ENCODE data around the gene FAM177B. TPM values are rescaled to one million over a fixed set of nuclear protein-coding genes. Genes with fewer than 3 reads are reported as not detected.

Gene FAM177B
- total and polyA plus RNA-seq, 3 donors from 2014 or later: 0.71 to 2.3 TPM; not detected in 1

DNA sequence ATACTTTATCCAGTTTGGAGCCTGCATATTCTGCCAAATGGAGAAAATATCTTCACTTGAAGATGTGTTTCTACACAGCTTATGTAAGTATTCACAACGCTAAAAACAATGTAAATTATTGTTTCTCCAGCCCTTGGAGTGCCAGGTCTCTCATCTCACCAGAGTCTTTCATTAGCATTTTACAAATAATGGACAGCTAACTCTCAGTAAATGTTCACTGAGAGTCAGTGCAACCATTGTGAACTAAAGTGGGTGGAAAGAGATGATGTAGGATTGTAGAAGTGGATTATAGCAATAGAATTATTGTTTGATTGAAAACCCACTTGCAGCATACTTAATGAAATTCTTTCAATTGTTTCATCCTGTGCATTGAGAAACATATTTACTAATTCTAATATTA lies 8.3 kb upstream of the FAM177B start:
- Histone ChIP-seq H3K36me3 (ENCODE audit: low read depth, missing control alignments) (no peaks in the 10 kb centered on the region), H3K9me3 (no peaks in the 10 kb centered on the region), H3K4me3 (no peak overlapping the region), H3K27me3 (no peaks in the 10 kb centered on the region), H3K4me1 (no peaks in the 10 kb centered on the region), H3K27ac (no peak overlapping the region)
- DNase-seq: no peak
- intact Hi-C loops (cut with DNase I; ENCODE audit: low total_unique reads): no loop called here
- WGBS, 2 donors: 86 to 93% methylated on average over 1 of the region's 1 CpG
- TF ChIP-seq CTCF (IDR thresholded peaks at IDR 0.05) (no peak), POLR2A (IDR thresholded peaks at IDR 0.05) (no peak)

- Histone ChIP-seq H3K36me3 (ENCODE audit: low read depth, missing control alignments) (no peaks in the 10 kb centered on the region), H3K27me3 (no peaks in the 10 kb centered on the region), H3K27ac (no peak overlapping the region), H3K4me3 (no peak overlapping the region), H3K9me3 (no peaks in the 10 kb centered on the region), H3K4me1 (no peaks in the 10 kb centered on the region)
- no peak for DNase-seq
- WGBS, 2 donors: 92% methylated on average over 1 of the region's 1 CpG
- intact Hi-C loops (cut with DNase I; ENCODE audit: low total_unique reads): no loop called here
- TF ChIP-seq CTCF (IDR thresholded peaks at IDR 0.05) (no peak), POLR2A (IDR thresholded peaks at IDR 0.05) (no peak)
Measured at GRCh38 chr1:222730866-222731265, 6.1 kb upstream of the FAM177B start.

DNA sequence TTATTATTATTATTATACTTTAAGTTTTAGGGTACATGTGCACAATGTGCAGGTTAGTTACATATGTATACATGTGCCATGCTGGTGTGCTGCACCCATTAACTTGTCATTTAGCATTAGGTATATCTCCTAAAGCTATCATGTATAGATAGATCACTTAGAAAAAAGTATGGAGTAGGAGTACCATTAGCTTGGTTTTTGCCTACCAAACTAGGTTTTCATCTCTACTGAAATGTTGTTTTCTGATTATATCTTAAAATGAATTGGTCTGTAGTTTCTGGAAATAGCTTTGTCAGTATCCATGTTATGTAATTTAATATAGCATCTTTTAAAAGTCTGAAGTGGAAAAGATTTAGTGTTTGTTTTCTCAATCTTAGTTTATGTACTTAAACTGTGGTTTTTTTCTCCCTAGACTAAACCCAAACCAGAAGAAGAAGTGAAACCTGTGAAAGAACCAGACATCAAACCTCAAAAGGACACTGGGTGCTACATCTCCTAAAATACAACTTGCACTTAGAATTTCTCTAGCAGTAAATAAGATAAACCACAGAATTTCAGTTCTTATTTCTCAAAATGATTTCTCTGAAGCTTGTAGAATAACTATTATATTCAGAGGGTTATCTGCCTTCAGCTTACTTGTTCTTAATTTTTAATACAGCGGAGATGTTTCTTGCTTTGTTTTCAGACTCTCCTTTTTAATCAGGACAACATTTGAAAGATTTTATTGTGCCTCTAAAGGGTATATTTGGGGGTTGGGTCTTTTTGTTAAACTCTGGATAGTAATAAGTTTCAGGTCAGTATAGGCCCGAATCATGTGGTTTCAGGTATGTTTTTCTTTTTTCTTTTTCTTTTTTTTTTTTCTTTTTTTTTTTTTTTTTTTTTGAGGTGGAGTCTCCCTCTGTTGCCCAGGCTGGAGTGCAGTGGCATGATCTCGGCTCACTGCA lies 4.5 kb upstream of the FAM177B start:
- Histone ChIP-seq H3K4me1 (no peaks in the 10 kb centered on the region), H3K36me3 (ENCODE audit: low read depth, missing control alignments) (no peaks in the 10 kb centered on the region), H3K27me3 (no peaks in the 10 kb centered on the region), H3K9me3 (no peaks in the 10 kb centered on the region), H3K4me3 (no peak overlapping the region), H3K27ac (no peak overlapping the region)
- TF ChIP-seq CTCF (IDR thresholded peaks at IDR 0.05) (no peak), POLR2A (IDR thresholded peaks at IDR 0.05) (no peak)
- intact Hi-C loops (cut with DNase I; ENCODE audit: low total_unique reads): no loop called here
- 85 to 93% methylated on average over 3 of the region's 3 CpGs for WGBS, 2 donors
- no peak for DNase-seq

DNA sequence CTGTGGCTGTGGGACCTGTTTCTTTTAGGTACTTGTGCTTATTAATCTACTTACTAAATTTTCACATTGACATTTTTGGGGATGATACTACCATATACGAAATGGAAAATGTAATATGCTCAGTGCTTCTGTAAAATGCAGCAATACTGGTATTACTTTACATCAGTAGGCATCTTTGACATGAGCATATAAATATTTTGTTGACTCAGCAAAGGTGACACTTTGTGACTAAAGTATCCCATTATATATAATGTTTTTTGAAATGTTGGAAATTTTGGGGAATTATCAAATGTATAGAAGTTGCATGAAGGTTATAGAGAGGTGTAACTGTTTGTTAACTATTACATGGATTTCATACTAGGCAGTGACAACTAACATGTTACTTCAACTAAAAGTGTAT lies 2.3 kb upstream of the FAM177B start:
- no peaks in the 10 kb centered on the region for H3K4me1 ChIP-seq
- intact Hi-C loops (cut with DNase I; ENCODE audit: low total_unique reads): no loop called here
- H3K4me3 ChIP-seq: no peak overlapping the region
- DNase-seq: no peak
- no peaks in the 10 kb centered on the region for H3K27me3 ChIP-seq
- H3K9me3 ChIP-seq: no peaks in the 10 kb centered on the region
- H3K36me3 ChIP-seq (ENCODE audit: low read depth, missing control alignments): no peaks in the 10 kb centered on the region
- no peak overlapping the region for H3K27ac ChIP-seq
- no peak for TF ChIP-seq POLR2A (IDR thresholded peaks at IDR 0.05)
- WGBS, 2 donors: 75 to 84% methylated on average over 1 of the region's 1 CpG

GRCh38 chr1:222736470-222736869 lies 532 bp upstream of the FAM177B start:
- H3K27ac ChIP-seq: no peak overlapping the region

More at GRCh38 chr1:222736470-222736869, 532 bp upstream of the FAM177B start:
- intact Hi-C loops (cut with DNase I; ENCODE audit: low total_unique reads): no loop called here
- no peak for DNase-seq
- Histone ChIP-seq H3K4me3 (no peak overlapping the region), H3K4me1 (no peaks in the 10 kb centered on the region), H3K9me3 (no peaks in the 10 kb centered on the region), H3K27me3 (no peaks in the 10 kb centered on the region), H3K36me3 (ENCODE audit: low read depth, missing control alignments) (no peaks in the 10 kb centered on the region)
- no peak for TF ChIP-seq POLR2A (IDR thresholded peaks at IDR 0.05)
- no peak for TF ChIP-seq CTCF (IDR thresholded peaks at IDR 0.05)
- 63 to 73% methylated on average over 5 of the region's 5 CpGs for WGBS, 2 donors
